ENCODE measurements around the gene EED.

EED gene

GRCh38 chr11:86197448-86197847 lies 47.1 kb upstream of the EED start:
- H3K27me3 ChIP-seq (ENCODE audit: insufficient read depth, low read depth): no peaks in the 10 kb centered on the region
- H3K27ac ChIP-seq: no peak overlapping the region
- no peaks in the 10 kb centered on the region for H4K20me1 ChIP-seq (ENCODE audit: insufficient read depth)
- no peak overlapping the region for H3K9ac ChIP-seq
- H3K36me3 ChIP-seq (ENCODE audit: insufficient read depth): no peaks in the 10 kb centered on the region
- TF ChIP-seq CTCF (conservative IDR thresholded peaks at IDR 0.05; ENCODE audit: low read depth, low read length): no peak
- H3K79me2 ChIP-seq (ENCODE audit: insufficient read depth, low read depth): no peaks in the 10 kb centered on the region
- H3K4me2 ChIP-seq: no peak overlapping the region
- no peak overlapping the region for H3K4me3 ChIP-seq (IDR thresholded peaks at IDR 0.05; ENCODE audit: insufficient read depth, low read depth, low read length)
- peaks cover 19% of the 10 kb centered on the region for H3K4me1 ChIP-seq (ENCODE audit: low read depth, poor library complexity, severe bottlenecking)
- H2AFZ ChIP-seq (ENCODE audit: low read depth): no peak overlapping the region

GRCh38 chr11:86198139-86198538 lies 46.4 kb upstream of the EED start:
- no peak overlapping the region for H3K4me2 ChIP-seq
- peaks cover 15% of the 10 kb centered on the region for H3K4me1 ChIP-seq (ENCODE audit: low read depth, poor library complexity, severe bottlenecking)
- H3K9ac ChIP-seq: no peak overlapping the region
- no peak for TF ChIP-seq CTCF (conservative IDR thresholded peaks at IDR 0.05; ENCODE audit: low read depth, low read length)
- H2AFZ ChIP-seq (ENCODE audit: low read depth): no peak overlapping the region
- no peaks in the 10 kb centered on the region for H4K20me1 ChIP-seq (ENCODE audit: insufficient read depth)
- H3K27ac ChIP-seq: no peak overlapping the region
- no peaks in the 10 kb centered on the region for H3K79me2 ChIP-seq (ENCODE audit: insufficient read depth, low read depth)
- H3K36me3 ChIP-seq (ENCODE audit: insufficient read depth): no peaks in the 10 kb centered on the region
- H3K4me3 ChIP-seq (IDR thresholded peaks at IDR 0.05; ENCODE audit: insufficient read depth, low read depth, low read length): no peak overlapping the region
- no peaks in the 10 kb centered on the region for H3K27me3 ChIP-seq (ENCODE audit: insufficient read depth, low read depth)

- no peak for TF ChIP-seq CTCF (conservative IDR thresholded peaks at IDR 0.05; ENCODE audit: low read depth, low read length)
- Histone ChIP-seq H3K27me3 (ENCODE audit: insufficient read depth, low read depth) (no peaks in the 10 kb centered on the region), H3K79me2 (ENCODE audit: insufficient read depth, low read depth) (no peaks in the 10 kb centered on the region), H2AFZ (ENCODE audit: low read depth) (no peak overlapping the region), H3K9ac (no peak overlapping the region), H3K27ac (no peak overlapping the region), H3K4me1 (ENCODE audit: low read depth, poor library complexity, severe bottlenecking) (peaks cover 4% of the 10 kb centered on the region), H4K20me1 (ENCODE audit: insufficient read depth) (no peaks in the 10 kb centered on the region), H3K4me3 (IDR thresholded peaks at IDR 0.05; ENCODE audit: insufficient read depth, low read depth, low read length) (no peak overlapping the region), H3K4me2 (no peak overlapping the region), H3K36me3 (ENCODE audit: insufficient read depth) (no peaks in the 10 kb centered on the region)
Measured at GRCh38 chr11:86199354-86199753, 45.2 kb upstream of the EED start.

- H3K27ac ChIP-seq: no peak overlapping the region
- no peak overlapping the region for H3K4me2 ChIP-seq
- no peak for TF ChIP-seq CTCF (conservative IDR thresholded peaks at IDR 0.05; ENCODE audit: low read depth, low read length)
- no peaks in the 10 kb centered on the region for H3K27me3 ChIP-seq (ENCODE audit: insufficient read depth, low read depth)
- no peaks in the 10 kb centered on the region for H4K20me1 ChIP-seq (ENCODE audit: insufficient read depth)
- H3K4me1 ChIP-seq (ENCODE audit: low read depth, poor library complexity, severe bottlenecking): peaks cover 4% of the 10 kb centered on the region
- no peak overlapping the region for H3K9ac ChIP-seq
- no peak overlapping the region for H3K4me3 ChIP-seq (IDR thresholded peaks at IDR 0.05; ENCODE audit: insufficient read depth, low read depth, low read length)
- no peaks in the 10 kb centered on the region for H3K36me3 ChIP-seq (ENCODE audit: insufficient read depth)
- H3K79me2 ChIP-seq (ENCODE audit: insufficient read depth, low read depth): no peaks in the 10 kb centered on the region
- no peak overlapping the region for H2AFZ ChIP-seq (ENCODE audit: low read depth)
Measured at GRCh38 chr11:86201371-86201884, 43.1 kb upstream of the EED start.

Data from KMS-11 (cell line).